ENCODE results near the gene SNAP91.

- no peak for TF ChIP-seq POLR2A (IDR thresholded peaks at IDR 0.05)
- TF ChIP-seq, protein P1, sequence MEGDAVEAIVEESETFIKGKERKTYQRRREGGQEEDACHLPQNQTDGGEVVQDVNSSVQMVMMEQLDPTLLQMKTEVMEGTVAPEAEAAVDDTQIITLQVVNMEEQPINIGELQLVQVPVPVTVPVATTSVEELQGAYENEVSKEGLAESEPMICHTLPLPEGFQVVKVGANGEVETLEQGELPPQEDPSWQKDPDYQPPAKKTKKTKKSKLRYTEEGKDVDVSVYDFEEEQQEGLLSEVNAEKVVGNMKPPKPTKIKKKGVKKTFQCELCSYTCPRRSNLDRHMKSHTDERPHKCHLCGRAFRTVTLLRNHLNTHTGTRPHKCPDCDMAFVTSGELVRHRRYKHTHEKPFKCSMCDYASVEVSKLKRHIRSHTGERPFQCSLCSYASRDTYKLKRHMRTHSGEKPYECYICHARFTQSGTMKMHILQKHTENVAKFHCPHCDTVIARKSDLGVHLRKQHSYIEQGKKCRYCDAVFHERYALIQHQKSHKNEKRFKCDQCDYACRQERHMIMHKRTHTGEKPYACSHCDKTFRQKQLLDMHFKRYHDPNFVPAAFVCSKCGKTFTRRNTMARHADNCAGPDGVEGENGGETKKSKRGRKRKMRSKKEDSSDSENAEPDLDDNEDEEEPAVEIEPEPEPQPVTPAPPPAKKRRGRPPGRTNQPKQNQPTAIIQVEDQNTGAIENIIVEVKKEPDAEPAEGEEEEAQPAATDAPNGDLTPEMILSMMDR (IDR thresholded peaks at IDR 0.05): no peak
These were observed 31.1 kb downstream of the SNAP91 start for GRCh38 chr6:83677791-83678190.
